NCI-H146 (cell line): Measurements from ENCODE around the gene ATP6V0E1.
A peak's percentile ranks its signal among the peaks of the same experiment; 100 is the strongest.

Source experiments
- DNase-seq: peaks from one replicate; lab custom pipeline; 2025; lab: John Stamatoyannopoulos, UW

The ATP6V0E1 gene

GRCh38 chr5:172956936-172957335 is 26.6 kb upstream of the ATP6V0E1 start:
- no peak for DNase-seq

GRCh38 chr5:172957458-172957857 is 26.1 kb upstream of the ATP6V0E1 start:
- peak; percentile 14 for DNase-seq

GRCh38 chr5:172958331-172959046 is 25.1 kb upstream of the ATP6V0E1 start:
- DNase-seq, result peak; percentile 51

GRCh38 chr5:172959824-172960799 is 23.5 kb upstream of the ATP6V0E1 start:
- no peak for DNase-seq

- no peak for DNase-seq
Observed at GRCh38 chr5:172969921-172970320, 13.7 kb upstream of the ATP6V0E1 start.

- no peak for DNase-seq
Observed at GRCh38 chr5:172971482-172971881, 12.1 kb upstream of the ATP6V0E1 start.

- DNase-seq, result no peak
Observed at GRCh38 chr5:172972552-172972951, 11.0 kb upstream of the ATP6V0E1 start.

- DNase-seq, result no peak
Observed at GRCh38 chr5:172973127-172973916, 10.2 kb upstream of the ATP6V0E1 start.

- no peak for DNase-seq
Observed at GRCh38 chr5:172973931-172974330, 9.6 kb upstream of the ATP6V0E1 start.

GRCh38 chr5:172975289-172975688 is 8.3 kb upstream of the ATP6V0E1 start:
- no peak for DNase-seq

GRCh38 chr5:172979778-172980177 is 3.8 kb upstream of the ATP6V0E1 start:
- no peak for DNase-seq

- DNase-seq, result no peak
Observed at GRCh38 chr5:172981931-172982330, 1.6 kb upstream of the ATP6V0E1 start.

- peak; percentile 59 for DNase-seq
Observed at GRCh38 chr5:172984244-172984953, 828 bp downstream of the ATP6V0E1 start.

GRCh38 chr5:172985596-172985995 is 2.0 kb downstream of the ATP6V0E1 start:
- peak; percentile 13 for DNase-seq

GRCh38 chr5:172988276-172988675 is 4.7 kb downstream of the ATP6V0E1 start:
- no peak for DNase-seq

- DNase-seq, result no peak
Observed at GRCh38 chr5:172990776-172991175, 7.2 kb downstream of the ATP6V0E1 start.

GRCh38 chr5:172994405-172994804 is 10.8 kb downstream of the ATP6V0E1 start:
- DNase-seq, result no peak

- DNase-seq, result no peak
Observed at GRCh38 chr5:172999372-172999973, 15.9 kb downstream of the ATP6V0E1 start.

- DNase-seq, result no peak
Observed at GRCh38 chr5:172999974-173000373, 16.4 kb downstream of the ATP6V0E1 start.

- no peak for DNase-seq
Observed at GRCh38 chr5:173001229-173001841, 17.8 kb downstream of the ATP6V0E1 start.

GRCh38 chr5:173003360-173003759 is 19.8 kb downstream of the ATP6V0E1 start:
- DNase-seq, result no peak
